SK-N-SH treated with all-trans-retinoic acid at 6 μM for 48 hours (cell line): ENCODE results near the gene IKZF1.

Source experiments
- ATAC-seq: fragments of 200-7000 bp; cut with Tn5 transposase; 3 replicates; pipeline ENCODE4 v1.9.1; 2020; ENCODE audit warnings: mild to moderate bottlenecking, moderate library complexity
- ARNTL ChIP-seq: fragments of 450-650 bp; formaldehyde crosslinking; IDR thresholded peaks from 2 replicates; pipeline ENCODE4 v1.5.0; 2020; ENCODE audit warnings: low read depth, mild to moderate bottlenecking, moderate library complexity, borderline replicate concordance
- BACH2 ChIP-seq: fragments of 250-450 bp; sonication (Bioruptor Pico); IDR thresholded peaks from 2 replicates; pipeline ENCODE4 v1.9.0; 2021; ENCODE audit warnings: mild to moderate bottlenecking, borderline replicate concordance
- CREB5 ChIP-seq: fragments of 250-450 bp; sonication (Bioruptor Pico); IDR thresholded peaks from 2 replicates; pipeline ENCODE4 v1.5.1; 2020; ENCODE audit warnings: low read depth, mild to moderate bottlenecking, moderate library complexity
- CSDC2 ChIP-seq: fragments of 250-450 bp; sonication (Bioruptor Pico); IDR thresholded peaks from 2 replicates; pipeline ENCODE4 v1.5.0; 2020; ENCODE audit warnings: mild to moderate bottlenecking, moderate library complexity
- ESRRG ChIP-seq: fragments of 250-450 bp; sonication (Bioruptor Pico); IDR thresholded peaks from 2 replicates; pipeline ENCODE4 v1.6.1; 2021; ENCODE audit warnings: mild to moderate bottlenecking
- GLIS3 ChIP-seq: fragments of 250-450 bp; sonication (Bioruptor Pico); IDR thresholded peaks from 2 replicates; pipeline ENCODE4 v1.5.0; 2020; ENCODE audit warnings: mild to moderate bottlenecking, moderate library complexity
- ISL1 ChIP-seq: fragments of 250-450 bp; sonication (Bioruptor Pico); IDR thresholded peaks from 2 replicates; pipeline ENCODE4 v2.1.2; 2022; ENCODE audit warnings: mild to moderate bottlenecking, moderate library complexity
- OSR1 ChIP-seq: fragments of 250-450 bp; sonication (Bioruptor Pico); IDR thresholded peaks from 2 replicates; pipeline ENCODE4 v1.8.0; 2022; ENCODE audit warnings: moderate library complexity, mild to moderate bottlenecking, inconsistent platforms
- POU6F1 ChIP-seq: fragments of 250-450 bp; sonication (Bioruptor Pico); IDR thresholded peaks from 2 replicates; pipeline ENCODE4 v1.8.0; 2021; ENCODE audit warnings: low read depth, mild to moderate bottlenecking, moderate library complexity, borderline replicate concordance
- PPARA ChIP-seq: fragments of 250-450 bp; sonication (Bioruptor Pico); IDR thresholded peaks from 2 replicates; pipeline ENCODE4 v1.5.0; 2020; ENCODE audit warnings: mild to moderate bottlenecking, borderline replicate concordance
- RARB ChIP-seq: fragments of 250-450 bp; sonication (Bioruptor Pico); IDR thresholded peaks from 2 replicates; pipeline ENCODE4 v1.8.0; 2021; ENCODE audit warnings: mild to moderate bottlenecking, moderate library complexity
- SNAI2 ChIP-seq: fragments of 250-450 bp; sonication (Bioruptor Pico); IDR thresholded peaks from 2 replicates; pipeline ENCODE4 v1.5.0; 2020; ENCODE audit warnings: mild to moderate bottlenecking, moderate library complexity
- TCF4 ChIP-seq: fragments of 250-450 bp; sonication (Bioruptor Pico); IDR thresholded peaks from 2 replicates; pipeline ENCODE4 v1.8.0; 2021; ENCODE audit warnings: mild to moderate bottlenecking, moderate library complexity, borderline replicate concordance
- TOX ChIP-seq: fragments of 250-450 bp; sonication (Bioruptor Pico); IDR thresholded peaks from 2 replicates; pipeline ENCODE4 v1.8.0; 2021; ENCODE audit warnings: mild to moderate bottlenecking, moderate library complexity, borderline replicate concordance
- TSHZ2 ChIP-seq: fragments of 250-450 bp; sonication (Bioruptor Pico); IDR thresholded peaks from 2 replicates; pipeline ENCODE4 v1.5.0; 2020; ENCODE audit warnings: mild to moderate bottlenecking, moderate library complexity
- ZC3H10 ChIP-seq: fragments of 250-450 bp; sonication (Bioruptor Pico); IDR thresholded peaks from 2 replicates; pipeline ENCODE4 v1.5.1; 2021; ENCODE audit warnings: mild to moderate bottlenecking, moderate library complexity
- ZFP3 ChIP-seq: fragments of 250-450 bp; sonication (Bioruptor Pico); IDR thresholded peaks from 2 replicates; pipeline ENCODE4 v1.5.0; 2020; ENCODE audit warnings: mild to moderate bottlenecking, moderate library complexity
- ZFP30 ChIP-seq: fragments of 450-650 bp; formaldehyde crosslinking; IDR thresholded peaks from 2 replicates; pipeline ENCODE4 v1.5.0; 2022; ENCODE audit warnings: mild to moderate bottlenecking, moderate library complexity
- ZNF8 ChIP-seq: fragments of 450-650 bp; formaldehyde crosslinking; IDR thresholded peaks from 2 replicates; pipeline ENCODE4 v1.5.0; 2020; ENCODE audit warnings: mild to moderate bottlenecking, moderate library complexity
- TF ChIP-seq, protein P1 (sequence below): fragments of 250-450 bp; sonication (Bioruptor Pico); IDR thresholded peaks from 2 replicates; pipeline ENCODE4 v1.5.1; 2021; ENCODE audit warnings: mild to moderate bottlenecking, moderate library complexity

Gene IKZF1

GRCh38 chr7:50371551-50372021 is 67.1 kb downstream of the IKZF1 start:
- ATAC-seq: no peak
- no peak for TF ChIP-seq TCF4 (CRISPR knock-in tag)
- TF ChIP-seq CREB5 (CRISPR knock-in tag): no peak
- no peak for TF ChIP-seq POU6F1 (CRISPR knock-in tag)
- no peak for TF ChIP-seq ZFP30 (CRISPR knock-in tag)

DNA sequence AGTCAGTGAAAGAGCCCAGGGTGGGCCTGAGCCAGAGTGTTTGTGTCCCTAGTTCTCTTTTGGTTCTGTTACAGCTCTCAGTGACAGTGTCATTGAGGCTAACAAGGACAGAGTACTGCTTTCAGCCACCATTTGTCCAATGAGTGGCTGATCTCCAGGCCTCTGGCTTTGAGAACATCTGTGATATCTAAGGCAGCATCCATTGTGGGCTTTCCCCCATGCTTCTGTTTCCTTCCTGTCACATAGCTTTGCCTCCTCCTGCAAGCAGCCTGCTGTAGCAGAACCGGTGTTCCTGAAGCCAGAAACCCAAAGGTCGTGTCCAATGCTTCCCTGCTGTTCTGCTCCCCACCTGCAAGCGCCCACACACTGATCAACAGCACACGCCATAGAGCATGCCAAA is 68.4 kb downstream of the IKZF1 start:
- TF ChIP-seq CSDC2 (CRISPR knock-in tag): no peak
- TF ChIP-seq ESRRG (CRISPR knock-in tag): no peak
- TF ChIP-seq SNAI2 (CRISPR knock-in tag): no peak
- TF ChIP-seq, protein P1, sequence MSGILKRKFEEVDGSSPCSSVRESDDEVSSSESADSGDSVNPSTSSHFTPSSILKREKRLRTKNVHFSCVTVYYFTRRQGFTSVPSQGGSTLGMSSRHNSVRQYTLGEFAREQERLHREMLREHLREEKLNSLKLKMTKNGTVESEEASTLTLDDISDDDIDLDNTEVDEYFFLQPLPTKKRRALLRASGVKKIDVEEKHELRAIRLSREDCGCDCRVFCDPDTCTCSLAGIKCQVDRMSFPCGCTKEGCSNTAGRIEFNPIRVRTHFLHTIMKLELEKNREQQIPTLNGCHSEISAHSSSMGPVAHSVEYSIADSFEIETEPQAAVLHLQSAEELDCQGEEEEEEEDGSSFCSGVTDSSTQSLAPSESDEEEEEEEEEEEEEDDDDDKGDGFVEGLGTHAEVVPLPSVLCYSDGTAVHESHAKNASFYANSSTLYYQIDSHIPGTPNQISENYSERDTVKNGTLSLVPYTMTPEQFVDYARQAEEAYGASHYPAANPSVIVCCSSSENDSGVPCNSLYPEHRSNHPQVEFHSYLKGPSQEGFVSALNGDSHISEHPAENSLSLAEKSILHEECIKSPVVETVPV (CRISPR knock-in tag): no peak
- no peak for TF ChIP-seq ISL1 (CRISPR knock-in tag)
- TF ChIP-seq ZNF8 (CRISPR knock-in tag): no peak
- no peak for TF ChIP-seq CREB5 (CRISPR knock-in tag)
- no peak for TF ChIP-seq POU6F1 (CRISPR knock-in tag)
- no peak for TF ChIP-seq ARNTL (CRISPR knock-in tag)
- TF ChIP-seq RARB (CRISPR knock-in tag): no peak
- no peak for TF ChIP-seq TOX (CRISPR knock-in tag)
- TF ChIP-seq BACH2 (CRISPR knock-in tag): no peak
- no peak for TF ChIP-seq PPARA (CRISPR knock-in tag)
- TF ChIP-seq ZFP3 (CRISPR knock-in tag): no peak
- no peak for TF ChIP-seq GLIS3 (CRISPR knock-in tag)
- no peak for TF ChIP-seq OSR1 (CRISPR knock-in tag)
- TF ChIP-seq TSHZ2 (CRISPR knock-in tag): no peak
- no peak for TF ChIP-seq TCF4 (CRISPR knock-in tag)
- no peak for TF ChIP-seq ZC3H10
- no peak for ATAC-seq
